GM18505 (cell line): ENCODE measurements around the gene TSEN34.
"Not testable (repeated sequence)": the region's sequence is repeated elsewhere in the genome, so short reads cannot be mapped to it uniquely, and the experiment has no call there.

Experiments
- ATAC-seq: cut with Tn5 transposase; IDR thresholded peaks from one replicate; pipeline ENCODE4 v1.9.1; 2021; ENCODE audit not compliant: unreplicated experiment
- POLR2A ChIP-seq: IDR thresholded peaks from 4 replicates; pipeline ENCODE4 v1.6.1; 2011; ENCODE audit warnings: borderline replicate concordance; ENCODE audit not compliant: insufficient read depth, insufficient read length; ENCODE audit errors: extremely low read depth

Gene TSEN34

GRCh38 chr19:54201172-54201701 lies 10.1 kb downstream of the TSEN34 start:
- TF ChIP-seq POLR2A = no peak
- ATAC-seq = no peak

DNA sequence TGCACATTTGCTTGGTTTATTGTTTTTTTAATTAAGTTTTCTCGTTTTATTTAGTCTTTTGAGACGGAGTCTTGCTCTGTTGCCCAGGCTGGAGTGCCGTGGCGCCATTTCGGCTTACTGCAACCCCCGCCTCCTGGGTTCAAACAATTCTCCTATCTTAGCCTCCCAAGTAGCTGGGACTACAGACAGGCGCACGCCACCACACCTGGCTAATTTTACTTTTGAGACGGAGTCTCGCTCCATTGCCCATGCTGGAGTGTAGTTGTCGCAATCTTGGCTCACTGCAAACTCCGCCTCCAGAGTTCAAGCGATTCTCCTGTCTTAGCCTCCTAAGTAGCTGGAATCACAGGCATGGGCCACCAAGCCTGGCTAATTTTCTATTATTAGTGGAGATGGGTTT lies 10.9 kb downstream of the TSEN34 start:
- no peak for TF ChIP-seq POLR2A
- ATAC-seq = no peak

DNA sequence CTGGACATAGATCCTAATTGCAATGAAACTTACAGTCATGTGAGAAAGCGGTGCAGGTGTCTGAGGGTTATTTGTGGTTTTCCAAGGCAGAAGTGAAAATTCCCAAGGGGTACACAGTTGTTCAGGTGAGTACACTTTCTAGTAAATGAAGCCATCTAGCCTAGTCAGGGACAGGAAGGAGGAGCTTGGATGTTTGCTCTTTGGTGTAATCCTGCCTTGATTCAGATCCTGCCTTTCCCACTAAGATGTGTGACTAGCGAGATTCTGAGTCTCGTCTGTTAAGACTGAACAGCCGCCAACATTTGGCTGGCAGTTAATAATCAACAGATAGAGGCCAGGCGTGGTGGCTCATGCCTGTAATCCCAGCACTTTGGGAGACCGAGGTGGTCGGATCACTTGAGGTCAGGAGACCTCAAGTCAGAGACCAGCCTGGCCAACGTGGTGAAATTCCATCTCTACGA lies 12.1 kb downstream of the TSEN34 start:
- no peak for ATAC-seq

GRCh38 chr19:54204767-54205468 lies 13.8 kb downstream of the TSEN34 start:
- ATAC-seq = no peak
- TF ChIP-seq POLR2A = no peak

More for the DNA sequence above, 12.1 kb downstream of the TSEN34 start:
- no peak for TF ChIP-seq POLR2A

- TF ChIP-seq POLR2A = no peak
- ATAC-seq = no peak
Measured at GRCh38 chr19:54206030-54206830, 15.1 kb downstream of the TSEN34 start.

DNA sequence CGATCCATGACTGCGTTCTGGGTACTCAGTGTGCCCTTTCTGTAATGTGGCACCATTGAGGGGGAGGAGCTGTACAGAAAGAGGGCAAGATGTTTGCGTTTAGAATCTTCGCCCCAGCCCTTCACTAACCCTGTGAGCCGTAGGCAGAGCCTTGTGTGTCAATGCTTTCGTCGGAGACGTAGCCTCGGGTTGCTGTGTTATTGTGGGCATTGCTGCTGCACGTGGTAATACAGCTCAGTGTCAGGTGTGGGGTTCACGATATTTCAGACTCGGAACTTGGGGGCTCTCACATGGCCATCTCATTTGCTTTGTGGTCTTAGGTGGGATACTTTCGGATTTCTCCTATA lies 15.7 kb downstream of the TSEN34 start:
- no peak for ATAC-seq
- TF ChIP-seq POLR2A = no peak

DNA sequence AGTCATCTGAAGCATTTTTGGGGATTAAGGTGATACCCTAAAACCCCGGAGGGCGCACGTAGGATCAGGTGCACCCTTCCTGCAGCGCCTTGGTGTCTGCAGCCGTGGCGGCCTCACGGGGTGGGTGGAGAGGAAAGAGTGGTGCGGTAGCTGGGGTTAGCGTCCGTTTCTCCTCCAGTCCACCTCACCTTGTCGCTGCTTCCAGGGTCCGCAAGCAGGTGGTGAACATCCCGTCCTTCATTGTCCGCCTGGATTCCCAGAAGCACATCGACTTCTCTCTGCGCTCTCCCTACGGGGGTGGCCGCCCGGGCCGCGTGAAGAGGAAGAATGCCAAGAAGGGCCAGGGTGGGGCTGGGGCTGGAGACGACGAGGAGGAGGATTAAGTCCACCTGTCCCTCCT lies 16.1 kb downstream of the TSEN34 start:
- ATAC-seq = not testable (repeated sequence)

DNA sequence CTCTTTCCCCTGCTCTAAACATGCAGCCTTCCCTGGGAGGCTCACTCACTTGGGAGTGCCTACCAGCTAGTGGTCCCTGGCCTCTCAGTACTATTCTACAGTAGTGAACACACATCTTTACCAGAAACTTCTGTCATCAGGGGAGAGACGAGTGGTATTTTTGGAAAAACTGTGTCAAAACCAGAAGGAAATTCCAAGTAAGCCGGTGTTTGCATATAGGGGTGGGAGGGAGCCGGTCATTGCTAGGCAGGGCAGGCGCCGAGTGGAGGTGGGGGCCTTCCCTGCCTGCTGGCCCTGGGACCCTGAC lies 16.5 kb downstream of the TSEN34 start:
- no peak for TF ChIP-seq POLR2A
- ATAC-seq = no peak

GRCh38 chr19:54207983-54208783 lies 17.1 kb downstream of the TSEN34 start:
- TF ChIP-seq POLR2A = peak; percentile 58
- peak; percentile 37 for ATAC-seq

DNA sequence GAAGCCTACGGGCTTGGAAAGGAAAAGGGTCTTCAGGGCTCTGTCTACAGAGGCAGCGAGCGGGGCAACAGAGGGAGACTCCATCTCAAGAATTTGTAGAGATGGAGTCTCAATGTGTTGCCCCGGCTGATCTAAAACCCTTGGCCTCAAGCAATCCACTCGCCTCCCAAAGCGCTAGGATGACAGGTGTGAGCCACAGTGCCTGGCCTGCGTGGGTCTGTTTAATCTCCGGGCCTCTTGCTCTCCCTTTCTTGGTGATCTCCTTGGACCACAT lies 17.6 kb downstream of the TSEN34 start:
- ATAC-seq = no peak
- TF ChIP-seq POLR2A = no peak

- no peak for TF ChIP-seq POLR2A
- no peak for ATAC-seq
Measured at GRCh38 chr19:54209058-54209810, 18.1 kb downstream of the TSEN34 start.

- no peak for TF ChIP-seq POLR2A
- no peak for ATAC-seq
Measured at GRCh38 chr19:54209811-54210494, 18.8 kb downstream of the TSEN34 start.
